Common myeloid progenitor, CD34-positive (primary cell): ENCODE results near the gene MYOF.

ENCODE experiments used
- CTCF ChIA-PET: fragments of 350-600 bp; sonication (Branson Sonifier 250); formaldehyde crosslinking; loops from one replicate; lab custom pipeline; 2021; ENCODE audit warnings: antibody characterized with exemption; lab: Charles Lee
- POLR2A ChIA-PET: fragments of 350-600 bp; sonication (Branson Sonifier 250); formaldehyde crosslinking; loops from one replicate; lab custom pipeline; 2021; ENCODE audit warnings: antibody characterized with exemption; lab: Charles Lee
- DNase-seq, 3 donors: peaks; one replicate each; pipeline versions ENCODE4 v3.0.0 to v3.0.0-alpha.2; 2013
- H3K27ac ChIP-seq, 2 experiments: 1 replicate in 1 of 2; 2 replicates in 1 of 2; pipeline ENCODE4 v1.7.0; 2013; ENCODE audit warnings: inconsistent platforms in 2 of 2, low read length in 2 of 2, mild to moderate bottlenecking in 2 of 2, low read depth in 1 of 2, moderate library complexity in 1 of 2; ENCODE audit not compliant: severe bottlenecking in 2 of 2, insufficient read depth in 1 of 2, poor library complexity in 1 of 2
- H3K27me3 ChIP-seq, 5 experiments: replicated peaks in 2 of 5; 1 replicate in 3 of 5; 2 replicates in 2 of 5; pipeline versions ENCODE4 v1.6.1 to v1.7.0; 2013; ENCODE audit warnings: low read length in 4 of 5, mild to moderate bottlenecking in 2 of 5, moderate library complexity in 2 of 5, inconsistent platforms in 1 of 5; ENCODE audit not compliant: insufficient read depth in 5 of 5, control insufficient read depth in 4 of 5
- H3K36me3 ChIP-seq, 4 experiments: 1 replicate in 2 of 4; 2 replicates in 2 of 4; pipeline versions ENCODE4 v1.6.1 to v1.7.0; 2013; ENCODE audit warnings: low read length in 3 of 4, control low read depth in 1 of 4, mild to moderate bottlenecking in 1 of 4; ENCODE audit not compliant: control insufficient read depth in 4 of 4, insufficient read depth in 4 of 4
- H3K4me1 ChIP-seq, 4 experiments: 1 replicate in 3 of 4; 2 replicates in 1 of 4; pipeline versions ENCODE4 v1.6.1 to v1.7.1; 2013; ENCODE audit warnings: low read length in 3 of 4, mild to moderate bottlenecking in 3 of 4, control low read depth in 1 of 4, inconsistent platforms in 1 of 4, moderate library complexity in 1 of 4; ENCODE audit not compliant: control insufficient read depth in 4 of 4, insufficient read depth in 4 of 4; ENCODE audit errors: control extremely low read depth in 1 of 4
- H3K4me3 ChIP-seq, 7 experiments: 1 replicate in 4 of 7; 2 replicates in 3 of 7; pipeline versions ENCODE4 v1.5.1 to v1.7.0; 2013; ENCODE audit warnings: mild to moderate bottlenecking in 7 of 7, low read length in 6 of 7, moderate library complexity in 6 of 7, inconsistent platforms in 2 of 7, low read depth in 2 of 7, control low read depth in 1 of 7; ENCODE audit not compliant: insufficient read depth in 4 of 7, control insufficient read depth in 1 of 7; ENCODE audit errors: extremely low read depth in 1 of 7
- H3K9me3 ChIP-seq, 5 experiments: 1 replicate in 4 of 5; 2 replicates in 1 of 5; pipeline versions ENCODE4 v1.6.1 to v1.7.1; 2013; ENCODE audit warnings: low read length in 4 of 5, mild to moderate bottlenecking in 2 of 5, inconsistent platforms in 1 of 5, low read depth in 1 of 5, moderate library complexity in 1 of 5; ENCODE audit not compliant: control insufficient read depth in 4 of 5, insufficient read depth in 2 of 5; ENCODE audit errors: control extremely low read depth in 1 of 5
- WGBS: methylation state at CpG from one replicate; pipeline ENCODE4 v1.1.5; 2013; ENCODE audit not compliant: insufficient coverage; 5-methylcytosine and 5-hydroxymethylcytosine counted together

MYOF gene

GRCh38 chr10:93413252-93413689 is 68.9 kb downstream of the MYOF start:
- ChIA-PET POLR2A (no interaction called here), CTCF (interaction anchor here (1.1 to 1.8 kb wide), 3 partner anchors 68 to 250 kb away, joined by 3 to 4 read pairs (median 3); partner anchors contain the start of gene MYOF)
- no peaks in the 10 kb centered on the region for H3K36me3 ChIP-seq
- peak in 2 of 3 donors; percentile 56 to 65 for DNase-seq
- no peaks in the 10 kb centered on the region for H3K9me3 ChIP-seq
- H3K27me3 ChIP-seq, result no peaks in the 10 kb centered on the region
- 10% methylated on average over 3 of the region's 3 CpGs for WGBS
- peaks cover 9 to 38% (median 16%) of the 10 kb centered on the region in 4 experiments for H3K4me1 ChIP-seq
- no peak overlapping the region for H3K4me3 ChIP-seq
- no peak overlapping the region for H3K27ac ChIP-seq

DNA sequence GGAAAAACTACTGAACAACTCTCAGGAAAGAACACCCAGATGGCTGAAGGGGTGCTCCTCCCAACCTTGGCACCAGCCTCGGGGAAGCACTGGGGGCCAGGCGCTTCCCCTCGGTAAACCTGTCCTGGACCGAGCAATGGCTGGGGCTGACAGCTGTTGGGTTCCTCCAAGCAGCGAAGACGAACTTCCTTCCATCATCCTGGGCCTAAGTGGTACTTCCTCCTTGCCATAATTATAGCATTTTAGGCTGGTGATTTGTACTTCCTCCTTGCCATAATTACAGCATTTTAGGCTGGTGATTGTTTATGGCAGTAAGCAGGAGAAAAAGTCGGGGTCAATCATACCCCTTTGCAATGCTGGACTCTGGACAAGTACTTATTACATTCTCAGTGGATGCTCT is 69.3 kb downstream of the MYOF start:
- H3K27ac ChIP-seq, result no peak overlapping the region
- DNase-seq, result peak; percentile 18 to 82 (median 70)
- 0% methylated on average over 6 of the region's 7 CpGs for WGBS
- POLR2A ChIA-PET, result no interaction called here
- H3K9me3 ChIP-seq, result no peaks in the 10 kb centered on the region
- H3K36me3 ChIP-seq, result no peaks in the 10 kb centered on the region
- peak overlapping the region in 1 of 7 experiments; percentile 16 for H3K4me3 ChIP-seq
- CTCF ChIA-PET, result interaction anchor here (1.1 to 2.1 kb wide), 4 partner anchors 36 to 250 kb away, joined by 3 to 10 read pairs (median 4); no protein-coding TSS in a partner anchor
- peaks cover 9 to 38% (median 16%) of the 10 kb centered on the region in 4 experiments for H3K4me1 ChIP-seq
- no peaks in the 10 kb centered on the region for H3K27me3 ChIP-seq

DNA sequence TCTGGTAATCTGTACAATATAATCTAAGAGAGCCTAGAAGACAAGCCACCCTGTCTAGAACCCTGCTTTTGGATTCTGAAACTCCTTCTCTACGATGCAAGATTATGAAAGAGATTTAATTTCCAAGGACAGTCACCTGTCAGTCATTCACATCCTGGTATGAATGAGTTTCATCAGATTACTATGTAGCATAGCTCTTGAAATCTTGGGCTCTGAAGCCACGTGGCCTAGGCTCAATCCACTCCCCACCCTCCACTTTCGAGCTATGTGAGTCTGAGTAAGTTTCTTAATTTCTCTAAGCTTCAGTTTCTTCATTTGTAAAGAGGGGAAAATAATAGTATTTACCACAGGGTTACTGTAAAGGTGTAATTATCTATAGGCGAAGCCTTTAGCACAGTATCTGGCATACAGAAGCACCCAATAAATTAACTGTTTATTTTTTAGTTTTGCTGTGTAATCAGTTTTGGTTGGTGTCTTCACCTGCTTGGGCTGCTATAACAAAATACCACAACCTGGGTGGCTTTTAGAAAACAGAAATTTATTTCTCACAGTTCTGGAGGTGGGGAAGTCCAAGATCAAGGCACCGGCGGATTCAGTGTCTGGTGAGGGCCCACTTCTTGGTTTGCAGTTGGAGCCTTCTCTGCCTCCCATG is 71.3 kb downstream of the MYOF start:
- ChIA-PET CTCF (interaction anchor here (0.8 to 2.1 kb wide), 2 partner anchors 34 to 80 kb away, joined by 3 to 10 read pairs; no protein-coding TSS in a partner anchor), POLR2A (no interaction called here)
- Histone ChIP-seq H3K27ac (no peak overlapping the region), H3K4me3 (no peak overlapping the region), H3K27me3 (no peaks in the 10 kb centered on the region), H3K36me3 (no peaks in the 10 kb centered on the region), H3K4me1 (peaks cover 9 to 38% (median 16%) of the 10 kb centered on the region in 4 experiments), H3K9me3 (no peaks in the 10 kb centered on the region)
- no peak for DNase-seq
- 67% methylated on average over 3 of the region's 6 CpGs for WGBS

DNA sequence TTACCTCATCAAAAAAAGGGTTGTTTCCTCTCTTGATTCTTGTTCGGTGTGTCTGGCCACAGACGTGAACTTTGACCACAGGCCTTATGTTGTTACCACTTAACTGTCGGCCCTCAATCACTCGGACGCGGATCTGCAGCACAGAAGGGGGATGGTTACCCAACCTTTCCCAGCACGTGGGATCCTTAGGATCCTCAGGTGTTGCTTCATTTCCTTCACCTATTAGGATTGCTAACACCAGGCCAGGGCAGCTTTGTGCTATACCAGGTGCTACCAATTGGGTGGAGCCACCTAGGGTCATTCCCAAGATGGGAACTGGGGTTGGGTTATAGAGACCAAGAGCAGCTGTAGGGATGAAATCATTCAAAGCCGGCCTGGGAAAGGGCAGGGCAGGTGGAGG is 73.4 kb downstream of the MYOF start:
- H3K27me3 ChIP-seq, result no peaks in the 10 kb centered on the region
- H3K4me3 ChIP-seq, result no peak overlapping the region
- H3K4me1 ChIP-seq, result peaks cover 9 to 28% (median 16%) of the 10 kb centered on the region in 4 experiments
- H3K27ac ChIP-seq, result no peak overlapping the region
- no peak for DNase-seq
- WGBS, result 96% methylated on average over 5 of the region's 8 CpGs
- no peaks in the 10 kb centered on the region for H3K36me3 ChIP-seq
- POLR2A ChIA-PET, result interaction anchor here (1.0 kb wide), 1 partner anchor 74 kb away, joined by 3 read pairs; no protein-coding TSS in a partner anchor
- no peaks in the 10 kb centered on the region for H3K9me3 ChIP-seq
- CTCF ChIA-PET, result interaction anchor here (1.1 kb wide), 1 partner anchor 42 kb away, joined by 3 read pairs; no protein-coding TSS in a partner anchor

GRCh38 chr10:93406364-93407145 is 75.6 kb downstream of the MYOF start:
- 97% methylated on average over 9 of the region's 11 CpGs for whole genome bisulfite sequencing
- no peaks in the 10 kb centered on the region for H3K9me3 ChIP-seq
- ChIA-PET CTCF (interaction anchor here (0.7 to 1.1 kb wide), 2 partner anchors 38 to 59 kb away, joined by 3 to 5 read pairs; no protein-coding TSS in a partner anchor), POLR2A (no interaction called here)
- H3K4me1 ChIP-seq, result peaks cover 0 to 6% (median 0%) of the 10 kb centered on the region in 4 experiments
- no peak overlapping the region for H3K27ac ChIP-seq
- H3K36me3 ChIP-seq, result no peaks in the 10 kb centered on the region
- no peak for DNase-seq
- H3K27me3 ChIP-seq, result no peaks in the 10 kb centered on the region
- H3K4me3 ChIP-seq, result no peak overlapping the region

DNA sequence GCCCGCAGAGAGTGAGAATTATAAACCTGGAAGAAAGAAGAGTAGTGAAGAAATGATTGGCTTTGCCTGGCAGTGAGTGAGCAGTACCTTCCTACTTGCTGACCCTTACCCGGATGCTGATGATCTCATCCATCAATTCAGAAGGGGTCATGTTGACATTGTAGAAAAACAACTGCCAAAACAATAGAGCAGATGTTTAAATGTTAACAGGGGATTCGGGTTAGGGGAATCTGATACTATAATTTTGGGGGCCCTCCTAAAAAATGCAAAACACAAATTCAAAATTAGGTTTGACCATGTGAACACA is 78.1 kb downstream of the MYOF start:
- Histone ChIP-seq H3K27me3 (no peaks in the 10 kb centered on the region), H3K4me3 (no peak overlapping the region), H3K9me3 (no peaks in the 10 kb centered on the region), H3K36me3 (no peaks in the 10 kb centered on the region), H3K4me1 (no peaks in the 10 kb centered on the region), H3K27ac (no peak overlapping the region)
- 100% methylated on average over 2 of the region's 3 CpGs for WGBS
- CTCF ChIA-PET, result interaction anchor here (1.2 kb wide), 1 partner anchor 11 kb away, joined by 4 read pairs; no protein-coding TSS in a partner anchor
- POLR2A ChIA-PET, result no interaction called here
- no peak for DNase-seq
